Measurements from ENCODE around the gene TBX10.
"Not testable (repeated sequence)": the region's sequence is repeated elsewhere in the genome, so short reads cannot be mapped to it uniquely, and the experiment has no call there.

TBX10 gene

DNA sequence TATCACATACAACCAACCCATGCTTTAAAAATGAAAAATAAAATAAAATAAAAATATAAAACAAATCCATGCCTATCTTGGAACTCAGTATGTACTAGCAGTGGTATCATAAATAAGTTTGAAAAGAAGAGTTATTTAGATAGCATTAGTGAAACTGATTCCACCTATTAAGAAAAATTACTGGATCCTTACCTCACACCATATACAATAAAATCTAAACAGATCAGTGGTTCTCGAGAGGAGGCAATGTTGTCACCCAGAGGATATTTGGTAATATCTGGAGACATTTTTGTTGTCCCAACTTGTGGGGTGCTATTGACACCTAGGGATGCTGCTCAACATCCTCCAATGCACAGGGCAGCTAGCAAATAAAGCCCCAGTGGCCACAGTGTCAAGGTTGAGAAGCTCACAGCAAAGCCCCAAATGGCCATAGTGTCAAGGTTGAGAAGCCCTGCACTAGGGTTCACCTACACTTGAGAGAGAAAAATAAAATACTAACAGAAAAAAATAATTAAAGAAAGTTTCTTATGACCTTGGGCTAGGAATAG lies 42.7 kb downstream of the TBX10 start:
- no peak for DNase-seq

DNA sequence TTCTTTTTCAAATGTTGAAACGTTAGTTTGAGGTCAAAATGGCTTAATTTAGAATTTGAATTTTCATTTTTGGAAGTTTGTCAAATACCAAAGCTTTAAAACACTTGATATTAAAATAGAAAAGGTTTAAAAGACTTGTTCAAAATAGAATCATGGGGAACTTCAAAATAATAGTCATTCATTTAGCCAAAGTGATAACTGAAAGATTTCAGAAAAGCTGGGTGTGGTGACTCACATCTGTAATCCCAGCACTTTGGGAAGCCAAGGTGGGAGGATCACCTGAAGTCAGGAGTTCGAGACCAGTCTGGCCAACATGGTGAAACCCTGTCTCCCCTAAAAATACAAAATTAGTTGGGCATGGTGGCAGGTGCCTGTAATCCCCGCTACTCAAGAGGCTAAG lies 45.1 kb downstream of the TBX10 start:
- no peak for DNase-seq

DNA sequence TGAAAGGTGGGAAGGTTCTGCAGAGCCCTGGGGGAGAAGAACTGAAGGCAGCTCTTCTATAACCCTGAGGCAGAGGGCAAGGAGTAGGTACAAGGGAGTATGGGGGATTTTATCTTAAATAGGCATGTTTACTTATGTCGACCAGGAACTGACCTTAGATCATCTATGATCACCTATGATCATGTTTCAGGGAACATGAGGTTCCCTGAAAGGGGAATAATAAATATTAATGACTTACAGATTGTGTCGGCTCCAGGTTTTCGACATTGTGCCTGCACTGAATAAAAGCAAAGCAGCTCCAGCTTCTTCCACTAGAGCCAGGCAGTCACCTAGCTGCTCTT lies 46.0 kb downstream of the TBX10 start:
- DNase-seq: no peak

DNA sequence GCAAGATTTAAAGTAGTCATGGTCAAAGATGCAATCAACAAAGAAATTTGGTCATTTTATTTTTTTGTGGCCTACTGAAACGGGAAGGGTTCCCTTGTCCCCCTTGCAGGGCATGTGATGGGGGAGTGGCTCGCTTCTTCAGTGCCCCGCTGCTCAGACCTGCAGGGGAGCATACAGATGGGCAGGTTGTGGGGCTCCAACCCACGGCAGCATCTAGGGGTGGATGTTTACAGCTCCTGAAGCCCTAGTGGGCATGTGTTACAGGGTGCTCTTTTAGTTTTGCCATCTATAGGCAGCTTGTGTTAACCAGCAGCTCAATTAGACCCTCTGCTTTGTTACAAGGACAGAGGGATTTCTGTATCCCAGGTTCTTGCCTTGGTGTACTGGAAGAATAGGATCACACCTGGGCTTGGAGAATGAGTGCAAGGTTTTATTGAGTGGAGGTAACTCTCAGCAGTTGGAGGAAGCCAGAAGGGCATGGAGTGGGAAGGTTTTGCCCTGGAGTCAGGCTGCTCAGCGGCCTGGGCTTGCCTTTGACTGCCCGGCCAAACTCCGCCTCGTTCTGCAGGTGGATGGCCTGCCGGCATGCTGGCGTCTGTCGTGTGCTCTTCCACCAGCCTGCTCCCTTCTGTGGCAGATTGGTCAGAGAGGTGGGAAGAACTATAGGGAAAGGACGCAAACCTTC lies 46.5 kb downstream of the TBX10 start:
- DNase-seq: no peak

DNA sequence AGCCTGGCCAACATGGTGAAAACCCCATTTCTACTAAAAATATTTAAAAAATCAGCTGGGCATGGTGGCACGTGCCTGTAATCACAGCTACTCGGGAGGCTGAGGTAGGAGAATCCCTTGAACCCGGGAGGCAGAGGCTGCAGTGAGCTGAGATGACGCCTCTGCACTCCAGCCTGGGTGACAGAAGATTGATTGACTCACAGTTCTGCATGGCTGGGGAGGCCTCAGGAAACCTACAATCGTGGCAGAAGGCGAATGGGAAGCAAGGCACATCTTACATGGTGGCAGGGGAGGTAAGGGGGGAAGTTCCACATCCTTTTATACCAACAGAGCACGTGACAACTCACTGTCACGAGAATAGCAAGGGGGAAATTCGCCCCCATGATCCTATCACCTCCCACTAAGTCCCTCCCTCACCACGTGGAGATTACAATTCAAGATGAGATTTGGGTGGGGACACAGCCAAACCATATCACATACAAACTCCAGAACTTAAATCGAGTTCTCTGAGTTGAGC lies 50.6 kb downstream of the TBX10 start:
- DNase-seq: not testable (repeated sequence)

DNA sequence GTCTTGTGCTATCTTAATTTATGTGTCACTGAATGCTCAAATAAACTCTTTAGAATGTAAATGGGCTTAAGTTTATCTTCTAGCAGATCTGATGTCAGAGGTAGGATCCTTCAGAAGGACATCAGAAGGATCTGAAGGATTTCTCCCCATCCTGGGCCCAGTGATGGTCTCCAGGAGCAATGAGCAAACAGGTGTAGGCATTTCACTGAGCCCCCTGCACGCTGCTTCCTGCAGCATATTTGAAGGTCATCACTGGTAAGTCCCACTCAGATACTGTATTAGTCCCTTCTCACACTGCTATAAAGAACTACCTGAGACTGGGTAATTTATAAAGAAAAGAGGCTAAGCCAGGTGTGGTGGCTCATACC lies 51.4 kb downstream of the TBX10 start:
- no peak for DNase-seq

DNA sequence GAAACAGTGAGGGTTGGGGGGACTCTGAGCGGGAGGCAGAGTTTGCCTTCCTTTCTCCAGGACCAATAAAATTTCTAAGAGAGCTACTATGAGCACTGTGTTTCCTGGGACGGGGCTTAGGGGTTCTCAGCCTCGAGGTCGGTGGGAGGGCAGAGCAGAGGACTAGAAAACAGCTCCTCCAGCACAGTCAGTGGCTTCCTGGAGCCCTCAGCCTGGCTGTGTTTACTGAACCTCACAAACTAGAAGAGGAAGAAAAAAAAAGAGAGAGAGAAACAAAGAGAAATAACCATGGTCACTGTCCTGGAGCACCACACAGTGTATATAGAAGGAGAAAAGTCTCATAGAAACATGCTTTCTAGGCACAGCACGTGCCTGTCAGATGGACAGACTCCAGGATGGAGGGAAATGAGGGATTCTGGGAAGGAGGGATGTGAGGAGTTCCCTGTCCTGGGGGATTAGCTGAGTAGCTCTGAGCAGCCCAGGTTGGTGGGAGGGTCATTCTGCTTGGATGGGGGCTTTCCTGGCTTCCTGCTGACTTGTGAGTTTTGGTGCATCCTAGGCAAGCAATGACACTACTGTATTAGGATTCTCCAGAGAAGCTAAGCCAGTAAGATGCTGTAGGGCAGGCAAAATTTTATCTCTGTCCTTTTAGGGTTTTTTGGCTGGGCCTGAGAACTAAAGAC lies 52.9 kb downstream of the TBX10 start:
- no peak for DNase-seq

DNA sequence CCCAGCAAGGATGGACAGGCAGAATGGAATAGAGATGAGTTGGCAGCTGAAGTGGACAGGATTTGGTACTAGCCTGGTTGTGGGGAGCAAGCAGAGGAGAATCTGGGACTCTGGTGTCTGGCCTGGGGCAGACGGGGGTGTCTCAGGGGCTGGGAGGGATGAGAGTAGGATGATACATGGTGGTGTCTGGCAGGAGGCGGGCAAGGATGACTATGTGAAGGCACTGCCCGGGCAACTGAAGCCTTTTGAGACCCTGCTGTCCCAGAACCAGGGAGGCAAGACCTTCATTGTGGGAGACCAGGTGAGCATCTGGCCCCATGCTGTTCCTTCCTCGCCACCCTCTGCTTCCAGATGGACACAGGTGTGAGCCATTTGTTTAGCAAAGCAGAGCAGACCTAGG lies 53.7 kb downstream of the TBX10 start:
- no peak for DNase-seq

DNA sequence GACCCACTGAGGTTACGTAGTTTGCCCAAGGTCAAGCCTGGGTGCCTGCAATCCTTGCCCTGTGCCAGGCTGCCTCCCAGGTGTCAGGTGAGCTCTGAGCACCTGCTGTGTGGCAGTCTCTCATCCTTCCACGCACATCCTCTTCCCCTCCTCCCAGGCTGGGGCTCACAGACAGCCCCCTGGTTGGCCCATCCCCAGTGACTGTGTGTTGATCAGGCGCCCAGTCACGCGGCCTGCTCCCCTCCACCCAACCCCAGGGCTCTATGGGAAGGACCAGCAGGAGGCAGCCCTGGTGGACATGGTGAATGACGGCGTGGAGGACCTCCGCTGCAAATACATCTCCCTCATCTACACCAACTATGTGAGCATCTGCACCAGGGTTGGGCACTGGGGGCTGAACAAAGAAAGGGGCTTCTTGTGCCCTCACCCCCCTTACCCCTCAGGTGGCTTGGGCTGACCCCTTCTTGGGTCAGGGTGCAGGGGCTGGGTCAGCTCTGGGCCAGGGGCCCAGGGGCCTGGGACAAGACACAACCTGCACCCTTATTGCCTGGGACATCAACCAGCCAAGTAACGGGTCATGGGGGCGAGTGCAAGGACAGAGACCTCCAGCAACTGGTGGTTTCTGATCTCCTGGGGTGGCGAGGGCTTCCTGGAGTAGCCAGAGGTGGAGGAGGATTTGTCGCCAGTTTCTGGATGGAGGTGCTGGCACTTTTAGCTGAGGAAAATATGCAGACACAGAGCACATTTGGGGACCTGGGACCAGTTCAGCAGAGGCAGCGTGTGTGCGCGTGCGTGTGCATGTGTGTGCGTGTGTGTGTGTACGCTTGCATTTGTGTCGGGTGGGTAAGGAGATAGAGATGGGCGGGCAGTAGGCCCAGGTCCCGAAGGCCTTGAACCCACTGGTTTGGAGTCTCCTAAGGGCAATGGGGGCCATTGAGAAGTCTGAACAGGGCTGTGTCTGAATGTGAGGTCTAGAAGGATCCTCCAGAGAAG lies 54.4 kb downstream of the TBX10 start:
- DNase-seq: no peak

DNA sequence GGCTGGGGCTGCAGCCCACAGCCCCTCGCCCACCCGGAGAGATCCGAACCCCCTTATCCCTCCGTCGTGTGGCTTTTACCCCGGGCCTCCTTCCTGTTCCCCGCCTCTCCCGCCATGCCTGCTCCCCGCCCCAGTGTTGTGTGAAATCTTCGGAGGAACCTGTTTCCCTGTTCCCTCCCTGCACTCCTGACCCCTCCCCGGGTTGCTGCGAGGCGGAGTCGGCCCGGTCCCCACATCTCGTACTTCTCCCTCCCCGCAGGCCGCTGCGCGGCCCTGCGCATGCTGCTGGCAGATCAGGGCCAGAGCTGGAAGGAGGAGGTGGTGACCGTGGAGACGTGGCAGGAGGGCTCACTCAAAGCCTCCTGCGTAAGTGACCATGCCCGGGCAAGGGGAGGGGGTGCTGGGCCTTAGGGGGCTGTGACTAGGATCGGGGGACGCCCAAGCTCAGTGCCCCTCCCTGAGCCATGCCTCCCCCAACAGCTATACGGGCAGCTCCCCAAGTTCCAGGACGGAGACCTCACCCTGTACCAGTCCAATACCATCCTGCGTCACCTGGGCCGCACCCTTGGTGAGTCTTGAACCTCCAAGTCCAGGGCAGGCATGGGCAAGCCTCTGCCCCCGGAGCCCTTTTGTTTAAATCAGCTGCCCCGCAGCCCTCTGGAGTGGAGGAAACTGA lies 55.2 kb downstream of the TBX10 start:
- DNase-seq: no peak

DNA sequence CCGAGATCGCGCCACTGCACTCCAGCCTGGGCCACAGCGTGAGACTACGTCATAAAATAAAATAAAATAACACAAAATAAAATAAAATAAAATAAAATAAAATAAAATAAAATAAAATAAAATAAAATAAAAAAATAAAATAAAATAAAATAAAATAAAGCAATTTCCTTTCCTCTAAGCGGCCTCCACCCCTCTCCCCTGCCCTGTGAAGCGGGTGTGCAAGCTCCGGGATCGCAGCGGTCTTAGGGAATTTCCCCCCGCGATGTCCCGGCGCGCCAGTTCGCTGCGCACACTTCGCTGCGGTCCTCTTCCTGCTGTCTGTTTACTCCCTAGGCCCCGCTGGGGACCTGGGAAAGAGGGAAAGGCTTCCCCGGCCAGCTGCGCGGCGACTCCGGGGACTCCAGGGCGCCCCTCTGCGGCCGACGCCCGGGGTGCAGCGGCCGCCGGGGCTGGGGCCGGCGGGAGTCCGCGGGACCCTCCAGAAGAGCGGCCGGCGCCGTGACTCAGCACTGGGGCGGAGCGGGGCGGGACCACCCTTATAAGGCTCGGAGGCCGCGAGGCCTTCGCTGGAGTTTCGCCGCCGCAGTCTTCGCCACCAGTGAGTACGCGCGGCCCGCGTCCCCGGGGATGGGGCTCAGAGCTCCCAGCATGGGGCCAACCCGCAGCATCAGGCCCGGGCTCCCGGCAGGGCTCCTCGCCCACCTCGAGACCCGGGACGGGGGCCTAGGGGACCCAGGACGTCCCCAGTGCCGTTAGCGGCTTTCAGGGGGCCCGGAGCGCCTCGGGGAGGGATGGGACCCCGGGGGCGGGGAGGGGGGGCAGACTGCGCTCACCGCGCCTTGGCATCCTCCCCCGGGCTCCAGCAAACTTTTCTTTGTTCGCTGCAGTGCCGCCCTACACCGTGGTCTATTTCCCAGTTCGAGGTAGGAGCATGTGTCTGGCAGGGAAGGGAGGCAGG lies 56.0 kb downstream of the TBX10 start, which contains the start of gene GSTP1:
GSTP1 (plus strand) TSS at position 566 of the 958 bp plus-strand sequence; CDS start at position 598, 32 bp downstream.
- no peak for DNase-seq

DNA sequence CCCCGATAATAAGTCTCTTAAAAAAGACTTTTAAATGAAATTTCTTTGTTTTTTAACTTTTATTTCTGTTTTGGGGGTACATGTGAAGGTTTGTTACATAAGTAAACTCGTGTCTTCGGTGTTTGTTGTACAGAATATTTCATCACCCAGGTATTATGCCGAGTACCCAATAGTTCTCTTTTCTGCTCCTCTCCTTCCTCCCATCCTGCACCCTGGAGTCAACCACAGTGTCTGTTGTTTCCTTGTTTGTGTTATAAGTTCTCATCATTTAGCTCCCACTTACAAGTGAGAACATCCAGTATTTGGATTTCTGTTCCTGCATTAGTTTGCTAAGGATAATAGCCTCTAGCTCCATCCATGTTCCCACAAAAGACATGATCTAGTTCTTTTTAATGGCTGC lies 57.6 kb downstream of the TBX10 start:
- no peak for DNase-seq

DNA sequence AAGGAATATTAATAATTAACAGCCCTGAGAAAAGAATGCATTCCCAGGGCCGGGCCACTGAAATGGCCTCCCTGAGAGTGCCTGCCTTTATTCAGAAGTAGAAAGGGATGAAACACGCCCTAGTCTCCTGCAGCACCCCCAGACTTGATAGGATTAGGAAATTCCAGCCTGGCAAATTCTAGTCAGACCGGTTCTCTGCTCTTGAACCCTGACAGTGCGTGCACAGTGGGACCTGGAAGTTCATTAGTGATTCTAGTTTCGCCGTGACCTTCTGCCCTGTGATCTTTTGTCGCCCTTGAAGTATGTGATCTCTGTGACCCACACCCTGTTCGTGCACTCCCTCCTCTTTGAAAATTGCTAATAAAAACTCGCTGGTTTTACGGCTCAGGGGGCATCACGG lies 58.1 kb downstream of the TBX10 start:
- no peak for DNase-seq
